Aortic smooth muscle cell (primary cell): ENCODE measurements around the gene TOP3A. TPM values are rescaled to one million over a fixed set of nuclear protein-coding genes. Genes with fewer than 3 reads are reported as not detected.

Experiments
- total RNA-seq: library from RNA; depleted of rRNA; stranded (reverse); fragments of >200 nt; gene quantifications from 2 replicates; pipeline ENCODE4 v1.2.3, GENCODE V29; 2014

The TOP3A gene, protein sequence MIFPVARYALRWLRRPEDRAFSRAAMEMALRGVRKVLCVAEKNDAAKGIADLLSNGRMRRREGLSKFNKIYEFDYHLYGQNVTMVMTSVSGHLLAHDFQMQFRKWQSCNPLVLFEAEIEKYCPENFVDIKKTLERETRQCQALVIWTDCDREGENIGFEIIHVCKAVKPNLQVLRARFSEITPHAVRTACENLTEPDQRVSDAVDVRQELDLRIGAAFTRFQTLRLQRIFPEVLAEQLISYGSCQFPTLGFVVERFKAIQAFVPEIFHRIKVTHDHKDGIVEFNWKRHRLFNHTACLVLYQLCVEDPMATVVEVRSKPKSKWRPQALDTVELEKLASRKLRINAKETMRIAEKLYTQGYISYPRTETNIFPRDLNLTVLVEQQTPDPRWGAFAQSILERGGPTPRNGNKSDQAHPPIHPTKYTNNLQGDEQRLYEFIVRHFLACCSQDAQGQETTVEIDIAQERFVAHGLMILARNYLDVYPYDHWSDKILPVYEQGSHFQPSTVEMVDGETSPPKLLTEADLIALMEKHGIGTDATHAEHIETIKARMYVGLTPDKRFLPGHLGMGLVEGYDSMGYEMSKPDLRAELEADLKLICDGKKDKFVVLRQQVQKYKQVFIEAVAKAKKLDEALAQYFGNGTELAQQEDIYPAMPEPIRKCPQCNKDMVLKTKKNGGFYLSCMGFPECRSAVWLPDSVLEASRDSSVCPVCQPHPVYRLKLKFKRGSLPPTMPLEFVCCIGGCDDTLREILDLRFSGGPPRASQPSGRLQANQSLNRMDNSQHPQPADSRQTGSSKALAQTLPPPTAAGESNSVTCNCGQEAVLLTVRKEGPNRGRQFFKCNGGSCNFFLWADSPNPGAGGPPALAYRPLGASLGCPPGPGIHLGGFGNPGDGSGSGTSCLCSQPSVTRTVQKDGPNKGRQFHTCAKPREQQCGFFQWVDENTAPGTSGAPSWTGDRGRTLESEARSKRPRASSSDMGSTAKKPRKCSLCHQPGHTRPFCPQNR
- total RNA-seq: 15.4 and 17.4 TPM in 2 replicates

DNA sequence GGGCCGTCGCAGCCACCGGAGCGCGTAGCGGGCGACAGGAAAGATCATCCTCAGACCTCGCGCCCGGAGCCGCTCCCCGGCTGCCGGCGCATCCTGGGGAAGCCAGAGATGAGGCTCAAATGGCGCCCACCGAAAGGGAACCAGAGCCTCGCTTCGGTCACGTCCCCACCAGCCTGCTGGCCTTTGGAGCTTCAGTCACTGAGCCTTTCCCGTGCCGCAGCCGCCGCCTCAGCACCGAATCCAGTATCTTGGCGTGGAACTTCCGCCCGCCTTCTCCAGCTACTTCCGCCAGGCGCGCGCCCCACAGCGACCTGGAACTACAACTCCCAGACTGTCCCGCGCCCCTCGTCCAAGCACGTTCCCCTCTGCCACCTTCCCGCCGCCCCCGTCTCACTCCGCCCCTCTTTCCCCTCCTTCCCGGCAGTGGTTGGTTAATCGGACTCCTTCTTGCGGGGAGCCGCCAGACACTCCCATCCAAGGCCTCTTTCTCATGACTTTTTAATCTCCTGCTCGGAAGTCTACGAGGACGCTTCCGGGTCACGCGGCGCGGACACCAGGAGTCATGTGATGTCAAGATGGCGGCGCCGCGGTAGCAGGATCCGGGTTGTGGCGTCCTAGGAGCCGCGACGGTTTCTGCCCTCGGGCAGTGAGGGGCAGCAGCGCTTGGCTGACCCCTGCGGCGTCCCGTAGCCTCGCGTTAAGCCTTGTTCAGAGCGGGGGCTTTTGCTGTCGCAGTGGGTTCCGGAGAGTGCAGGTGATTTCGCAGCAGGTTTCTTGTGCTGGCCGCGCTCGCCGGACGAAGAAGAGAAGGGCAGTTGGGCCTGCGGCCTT is at the start of gene TOP3A, which contains the start of gene SMCR8:
TOP3A (minus strand) TSS at position 264 of the 831 bp plus-strand sequence; CDS start at position 48, 216 bp downstream.
SMCR8 (plus strand) TSS at position 563 of the 831 bp plus-strand sequence. CDS start 497 bp downstream, outside the sequence.

DNA sequence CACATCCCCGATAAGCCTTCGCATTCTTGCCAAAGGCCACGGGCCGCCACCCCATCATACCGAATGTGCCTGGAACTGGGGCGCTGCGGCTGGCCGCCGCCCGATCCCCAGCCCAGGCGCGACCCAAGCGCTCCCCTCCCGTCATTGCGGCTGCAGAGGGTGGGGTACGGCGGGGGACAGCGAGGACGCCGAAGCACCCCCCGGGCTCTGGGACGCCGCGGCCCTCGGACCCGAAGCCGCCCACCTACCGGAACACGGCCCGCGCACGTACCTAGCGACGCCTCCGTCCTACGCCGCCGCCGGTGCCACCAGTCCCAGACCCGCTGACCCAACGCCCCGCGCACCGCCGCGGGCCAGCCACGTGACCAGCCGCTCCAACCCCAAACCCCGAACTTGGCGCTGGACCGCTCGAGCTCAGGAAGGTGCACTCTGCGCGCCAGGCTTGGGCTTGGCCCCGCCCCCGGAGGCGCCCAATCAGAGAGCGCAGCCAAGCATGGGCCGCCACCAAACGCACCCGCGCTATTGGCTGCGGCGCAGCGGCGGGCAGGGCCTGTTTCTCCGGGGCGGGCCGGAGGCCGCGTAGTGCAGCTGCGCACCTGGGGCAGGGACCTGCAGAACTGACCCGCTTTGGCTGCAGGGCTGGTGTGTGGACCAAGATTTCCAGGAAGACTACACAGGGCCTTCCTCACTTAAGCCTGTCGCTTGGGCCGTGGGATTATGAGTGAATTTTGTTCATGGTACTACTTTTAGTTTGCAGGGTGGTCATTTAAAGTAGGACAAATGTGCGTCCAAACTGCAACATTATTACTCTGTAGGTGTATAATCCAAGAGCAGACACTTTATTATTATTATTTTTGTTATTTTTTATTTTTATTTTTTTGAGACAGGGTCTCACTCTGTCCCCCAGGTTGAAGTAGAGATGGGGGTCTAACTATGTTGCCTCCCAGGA is 48.6 kb upstream of the TOP3A start, which contains the start of gene SHMT1:
SHMT1 (minus strand) TSS at position 450 of the 949 bp plus-strand sequence. CDS start 7,569 bp downstream, outside the sequence.

GRCh38 chr17:18260332-18261145 is 54.3 kb downstream of the TOP3A start, which contains the start of gene MIEF2:
Gene MIEF2 (plus strand): TSS chr17:18260662. CDS start chr17:18262721, 2,059 bp downstream.

GRCh38 chr17:18258356-18259038 is 56.3 kb downstream of the TOP3A start, which contains the start of gene FLII:
Gene FLII (minus strand): TSS chr17:18258738. CDS start chr17:18258690, 48 bp downstream.

GRCh38 chr17:18225121-18225641 is 89.6 kb downstream of the TOP3A start, which contains the start of gene LLGL1:
Gene LLGL1 (plus strand): TSS chr17:18225635. CDS start chr17:18225683, 48 bp downstream.

Other genes with a start within 250 kb of the TOP3A start
- gene DRG2, start 227.0 kb downstream of the TOP3A start, total RNA-seq: 27.7 and 28.5 TPM in 2 replicates
- 0.99 and 1.6 TPM in 2 replicates for gene MYO15A, start 206.2 kb downstream of the TOP3A start, total RNA-seq
- gene ALKBH5, start 131.2 kb downstream of the TOP3A start, total RNA-seq: 89.7 and 115 TPM in 2 replicates
- 27.3 and 29.3 TPM in 2 replicates for gene LLGL1, start 89.4 kb downstream of the TOP3A start, total RNA-seq
- gene FLII, start 56.3 kb downstream of the TOP3A start, total RNA-seq: 408 and 546 TPM in 2 replicates
- gene MIEF2, start 54.3 kb downstream of the TOP3A start, total RNA-seq: 15.1 and 29.2 TPM in 2 replicates
- gene SMCR8, start 299 bp upstream of the TOP3A start, total RNA-seq: 12.8 and 13.9 TPM in 2 replicates
- 4.3 and 4.5 TPM in 2 replicates for gene SHMT1, start 48.6 kb upstream of the TOP3A start, total RNA-seq
- not detected in 2 replicates for gene EVPLL, start 62.8 kb upstream of the TOP3A start, total RNA-seq
- gene LGALS9C, start 161.8 kb upstream of the TOP3A start, total RNA-seq: not detected in 2 replicates